SW 1271 (cell line): ENCODE data around the gene PRPF39.
"Not testable (repeated sequence)": the region's sequence is repeated elsewhere in the genome, so short reads cannot be mapped to it uniquely, and the experiment has no call there.

Source experiments
- DNase-seq, 2 experiments: peaks; one replicate each; lab custom pipeline; 2025; lab: John Stamatoyannopoulos, UW

PRPF39 gene

GRCh38 chr14:45081096-45081495 lies 2.8 kb upstream of the PRPF39 start:
- DNase-seq, result not testable (repeated sequence)

DNA sequence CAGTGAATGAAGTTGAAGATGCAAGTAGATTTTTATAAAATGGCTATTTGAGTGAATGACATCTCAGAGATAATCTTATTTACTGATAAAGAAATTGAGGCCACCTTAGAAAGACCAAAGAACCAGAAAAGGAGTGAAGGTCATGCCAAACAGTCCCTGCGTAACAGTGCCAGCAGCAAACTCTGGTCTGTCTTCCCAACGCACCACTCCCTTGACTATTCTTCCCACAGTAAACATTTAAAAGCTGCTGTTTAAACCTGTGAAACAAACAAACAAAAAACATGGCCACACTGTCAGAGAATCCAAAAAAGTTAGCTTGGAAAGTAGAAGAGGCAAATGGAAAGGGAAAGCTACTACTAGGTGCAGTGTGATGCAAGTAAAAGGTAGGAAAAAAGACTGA lies 1.5 kb upstream of the PRPF39 start:
- no peak for DNase-seq

DNA sequence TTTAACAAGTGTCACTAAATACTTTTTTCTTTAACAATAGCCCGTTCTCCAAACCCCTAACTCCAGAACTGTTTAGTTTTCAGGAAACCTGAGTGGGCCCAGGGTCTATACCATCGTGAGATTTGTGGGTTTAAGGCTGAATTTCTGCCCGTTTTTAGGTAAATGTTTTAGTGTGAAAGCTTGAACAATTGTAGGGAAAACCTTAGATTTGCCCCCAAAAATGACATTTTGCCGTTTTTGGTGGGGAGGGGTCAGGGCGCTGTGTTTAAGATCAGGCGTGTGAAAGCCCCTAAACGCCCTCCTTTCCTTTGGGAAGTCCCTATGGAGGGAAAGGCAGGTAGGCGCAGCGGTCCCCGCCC lies 320 bp upstream of the PRPF39 start:
- DNase-seq, result no peak

GRCh38 chr14:45084946-45085346 lies 1.0 kb downstream of the PRPF39 start:
- peak in 1 of 2 experiments; percentile 18 for DNase-seq

- DNase-seq, result no peak
These were observed 5.9 kb downstream of the PRPF39 start for GRCh38 chr14:45089813-45090212.

GRCh38 chr14:45091710-45092109 lies 7.8 kb downstream of the PRPF39 start:
- DNase-seq, result no peak

- no peak for DNase-seq
These were observed 10.4 kb downstream of the PRPF39 start for GRCh38 chr14:45094275-45094674.

- no peak for DNase-seq
These were observed 11.2 kb downstream of the PRPF39 start for GRCh38 chr14:45095143-45095542.

GRCh38 chr14:45096218-45096617 lies 12.3 kb downstream of the PRPF39 start:
- no peak for DNase-seq

DNA sequence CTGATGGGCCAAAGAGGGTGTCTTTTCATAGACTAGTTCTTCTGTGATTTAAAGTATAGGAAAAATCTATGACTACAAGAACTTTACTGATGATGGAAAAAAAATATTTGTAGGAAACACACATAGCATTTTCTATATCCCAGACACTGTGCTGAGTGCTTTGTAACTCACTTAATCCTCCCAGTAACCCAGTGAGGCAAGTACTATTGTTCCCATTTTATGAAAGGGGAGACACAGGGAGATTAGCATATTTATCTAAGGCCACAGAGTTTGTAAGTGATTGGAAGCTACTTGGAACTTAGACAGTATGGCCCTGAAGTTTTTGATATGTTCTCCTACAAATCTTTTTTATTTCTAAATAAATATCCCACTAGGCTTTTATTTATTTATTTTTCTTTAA lies 19.9 kb downstream of the PRPF39 start:
- DNase-seq, result no peak

DNA sequence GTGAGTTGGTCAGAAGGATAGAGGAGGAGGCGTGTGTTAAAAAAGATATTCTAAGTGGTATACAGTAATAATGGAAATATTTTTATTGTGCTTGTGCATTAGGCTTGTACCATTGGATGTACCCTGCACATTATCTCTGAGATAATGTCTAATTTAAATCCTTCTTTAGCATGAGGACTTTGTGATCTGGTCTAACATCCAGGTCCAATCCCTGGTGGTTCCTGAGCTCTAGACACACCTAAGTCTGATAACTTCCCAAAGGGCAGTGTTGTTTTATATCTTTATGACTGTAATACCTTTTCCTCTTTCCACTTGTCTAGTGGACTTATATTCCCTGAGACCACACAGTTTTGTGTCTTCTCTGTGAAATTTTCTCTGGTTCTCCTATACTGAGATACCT lies 20.6 kb downstream of the PRPF39 start:
- DNase-seq, result no peak

- DNase-seq, result no peak
These were observed 29.2 kb downstream of the PRPF39 start for GRCh38 chr14:45112896-45113781.

DNA sequence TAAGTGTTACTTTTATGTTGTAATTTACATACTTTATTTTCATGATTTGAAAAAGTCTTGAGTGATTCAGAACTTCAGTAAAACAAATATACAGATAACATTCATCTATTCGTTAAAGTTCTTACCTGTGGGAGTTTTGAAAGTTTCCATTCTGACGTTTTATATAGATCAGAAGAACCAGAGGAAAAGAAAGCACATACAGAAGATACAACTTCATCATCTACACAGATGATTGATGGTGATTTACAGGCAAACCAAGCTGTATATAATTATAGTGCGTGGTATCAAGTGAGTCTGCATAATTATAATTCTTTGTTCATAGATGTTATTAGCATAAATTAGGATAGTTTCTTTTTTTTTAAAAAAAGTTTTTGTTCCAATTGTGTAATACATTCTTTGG lies 30.4 kb downstream of the PRPF39 start:
- no peak for DNase-seq

DNA sequence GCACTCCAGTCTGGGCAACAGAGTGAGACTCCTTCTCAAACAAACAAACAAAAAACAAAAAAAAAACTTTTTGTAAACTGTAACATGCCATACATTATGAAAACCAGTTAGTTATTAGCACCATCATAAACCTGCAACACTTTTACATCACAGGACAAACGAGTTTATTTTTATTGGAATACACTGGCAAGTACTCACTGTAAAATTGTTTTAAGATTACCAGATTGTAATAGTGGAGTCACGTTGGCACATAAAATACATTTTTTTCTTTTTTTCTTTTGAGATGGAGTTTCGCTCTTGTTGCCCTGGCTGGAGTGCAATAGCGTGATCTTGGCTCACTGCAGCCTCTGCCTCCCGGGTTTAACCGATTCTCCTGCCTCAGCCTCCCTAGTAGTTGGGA lies 34.7 kb downstream of the PRPF39 start:
- DNase-seq, result no peak

DNA sequence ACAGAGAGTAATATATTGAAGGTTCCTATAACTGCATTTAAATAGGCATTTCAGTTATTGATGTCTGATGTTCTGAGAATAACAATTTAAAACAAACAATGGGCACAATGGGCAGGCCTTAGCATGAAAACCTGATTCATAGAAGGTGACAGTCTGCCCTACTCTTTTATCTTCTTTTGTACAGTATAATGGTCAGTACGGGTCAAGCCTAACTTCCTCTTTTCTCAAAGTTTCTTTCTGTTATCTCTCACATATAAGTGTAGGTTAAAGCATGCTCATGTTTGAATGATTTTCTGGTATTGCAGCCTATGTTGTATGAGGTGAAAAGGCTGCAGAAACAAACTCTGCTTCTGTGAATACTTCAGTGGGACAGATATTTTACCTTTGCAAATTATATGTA lies 36.2 kb downstream of the PRPF39 start:
- no peak for DNase-seq

DNA sequence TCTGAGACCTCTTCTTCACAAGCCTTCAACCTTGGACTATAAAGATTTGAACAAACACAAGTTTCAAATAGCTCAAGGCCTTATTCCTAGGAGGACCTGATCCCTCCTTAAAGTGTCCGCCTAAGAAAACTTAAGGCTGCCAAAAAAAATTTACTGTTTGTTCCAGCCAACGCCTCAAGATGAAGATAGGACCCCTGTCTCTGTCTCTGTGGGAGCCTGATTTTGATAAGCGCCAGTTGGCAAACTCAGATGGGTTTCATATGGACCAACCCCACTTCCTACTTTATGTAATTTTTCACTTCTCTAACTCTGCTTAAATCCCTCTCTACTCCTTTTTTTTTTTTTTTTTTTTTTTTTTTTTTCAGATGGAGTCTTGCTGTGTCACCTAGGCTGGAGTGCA lies 39.4 kb downstream of the PRPF39 start:
- DNase-seq, result no peak

GRCh38 chr14:45125754-45126153 lies 41.8 kb downstream of the PRPF39 start:
- no peak for DNase-seq

DNA sequence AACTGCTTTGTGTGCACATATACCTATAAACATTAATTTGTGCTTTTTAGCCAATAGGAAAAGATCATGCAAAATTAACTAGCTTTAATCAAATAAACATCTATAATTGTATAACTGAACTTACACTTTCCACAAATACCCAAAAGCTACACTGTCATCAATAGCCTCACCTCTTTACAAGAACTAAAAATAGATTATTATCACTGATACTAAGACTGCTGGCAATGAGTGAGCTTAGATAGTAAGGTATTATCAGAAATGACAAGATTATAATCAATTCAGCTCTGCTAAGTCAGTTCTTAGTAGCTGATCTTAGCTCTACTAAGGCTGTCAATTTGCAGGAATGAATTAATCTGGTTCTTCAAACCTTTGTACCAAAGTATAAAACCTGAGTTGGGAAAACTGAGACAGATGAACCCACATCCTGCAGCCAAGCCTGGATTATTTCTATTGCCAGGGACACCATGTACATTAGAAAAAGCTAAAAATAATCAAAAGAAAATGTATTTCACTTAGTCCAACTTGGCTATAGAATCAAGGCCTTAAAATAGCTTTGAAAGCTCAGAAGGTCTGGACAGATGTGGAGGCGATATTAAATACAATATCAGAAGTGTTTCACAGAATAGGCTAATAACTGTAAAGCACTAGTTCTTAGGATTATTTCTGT lies 45.2 kb downstream of the PRPF39 start:
- DNase-seq, result no peak

- no peak for DNase-seq
These were observed 49.8 kb downstream of the PRPF39 start for GRCh38 chr14:45133683-45134050.

- peak; percentile 99 for DNase-seq
These were observed 50.4 kb downstream of the PRPF39 start, which contains the start of gene FKBP3 for GRCh38 chr14:45134051-45134958. Gene FKBP3 (minus strand): TSS chr14:45134481. CDS start chr14:45134456, 25 bp downstream.

DNA sequence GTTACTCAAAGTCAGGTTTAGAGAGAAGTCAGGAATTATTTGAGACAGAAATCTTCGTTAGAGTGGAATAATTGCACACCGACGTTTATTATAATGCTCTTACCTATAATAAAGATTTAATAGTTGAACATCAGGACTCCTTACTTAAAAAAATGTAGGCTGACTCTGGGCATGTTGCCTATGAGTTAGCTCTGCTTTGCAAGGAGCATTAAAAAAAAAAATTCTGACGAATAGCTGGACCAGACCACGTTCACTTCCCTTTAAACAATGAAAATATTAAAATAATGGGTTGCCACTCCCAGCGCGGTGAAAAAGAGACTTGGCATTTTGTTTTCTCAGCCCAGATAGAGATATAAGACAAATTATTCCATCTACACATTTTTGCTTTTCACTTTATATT lies 51.2 kb downstream of the PRPF39 start:
- DNase-seq, result no peak

GRCh38 chr14:45135659-45136395 lies 51.9 kb downstream of the PRPF39 start, which contains the start of gene FANCM:
Gene FANCM (plus strand): TSS chr14:45135930. CDS start chr14:45136032, 102 bp downstream.
- peak; percentile 96 to 98 for DNase-seq
